ENCODE results near the gene PPP1R8.

- TF ChIP-seq, protein P1, sequence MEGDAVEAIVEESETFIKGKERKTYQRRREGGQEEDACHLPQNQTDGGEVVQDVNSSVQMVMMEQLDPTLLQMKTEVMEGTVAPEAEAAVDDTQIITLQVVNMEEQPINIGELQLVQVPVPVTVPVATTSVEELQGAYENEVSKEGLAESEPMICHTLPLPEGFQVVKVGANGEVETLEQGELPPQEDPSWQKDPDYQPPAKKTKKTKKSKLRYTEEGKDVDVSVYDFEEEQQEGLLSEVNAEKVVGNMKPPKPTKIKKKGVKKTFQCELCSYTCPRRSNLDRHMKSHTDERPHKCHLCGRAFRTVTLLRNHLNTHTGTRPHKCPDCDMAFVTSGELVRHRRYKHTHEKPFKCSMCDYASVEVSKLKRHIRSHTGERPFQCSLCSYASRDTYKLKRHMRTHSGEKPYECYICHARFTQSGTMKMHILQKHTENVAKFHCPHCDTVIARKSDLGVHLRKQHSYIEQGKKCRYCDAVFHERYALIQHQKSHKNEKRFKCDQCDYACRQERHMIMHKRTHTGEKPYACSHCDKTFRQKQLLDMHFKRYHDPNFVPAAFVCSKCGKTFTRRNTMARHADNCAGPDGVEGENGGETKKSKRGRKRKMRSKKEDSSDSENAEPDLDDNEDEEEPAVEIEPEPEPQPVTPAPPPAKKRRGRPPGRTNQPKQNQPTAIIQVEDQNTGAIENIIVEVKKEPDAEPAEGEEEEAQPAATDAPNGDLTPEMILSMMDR (IDR thresholded peaks at IDR 0.05; ENCODE audit: borderline replicate concordance, extremely low read depth, low read length, poor library complexity, severe bottlenecking) = no peak
- TF ChIP-seq EZH2 (IDR thresholded peaks at IDR 0.05; ENCODE audit: borderline replicate concordance, low read depth, low read length, severe bottlenecking) = no peak
These were observed 55.2 kb downstream of the PPP1R8 start for GRCh38 chr1:27885621-27886352.
